GM13977 (cell line): ENCODE results near the gene MAGEB17.

ENCODE experiments used
- DNase-seq: peaks from one replicate; pipeline ENCODE4 v3.0.0; 2012; ENCODE audit warnings: low spot score
- in situ Hi-C: fragments of 300-500 bp; cut with MboI; formaldehyde crosslinking; loops from one replicate; pipeline ENCODE4 v1.12.0; 2022; ENCODE audit warnings: low sequenced_read_pairs, low pct_unique_long_range_greater_than_20kb, mixed read lengths, inconsistent platforms; ENCODE audit not compliant: unreplicated experiment
- TF ChIP-seq, protein P1 (sequence below): IDR thresholded peaks from 2 replicates; pipeline ENCODE4 v1.5.1; 2012; ENCODE audit warnings: mild to moderate bottlenecking, control low read depth; ENCODE audit not compliant: insufficient read depth; ENCODE audit errors: extremely low read depth, missing control alignments

MAGEB17 gene, protein sequence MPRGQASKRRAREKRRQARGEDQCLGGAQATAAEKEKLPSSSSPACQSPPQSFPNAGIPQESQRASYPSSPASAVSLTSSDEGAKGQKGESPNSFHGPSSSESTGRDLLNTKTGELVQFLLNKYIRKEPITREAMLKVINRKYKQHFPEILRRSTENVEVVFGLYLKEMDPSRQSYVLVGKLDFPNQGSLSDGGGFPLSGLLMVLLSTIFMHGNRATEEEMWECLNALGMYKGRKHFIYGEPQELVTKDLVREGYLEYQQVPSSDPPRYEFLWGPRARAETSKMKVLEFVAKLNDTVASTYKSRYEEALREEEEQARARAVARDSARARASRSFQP

DNA sequence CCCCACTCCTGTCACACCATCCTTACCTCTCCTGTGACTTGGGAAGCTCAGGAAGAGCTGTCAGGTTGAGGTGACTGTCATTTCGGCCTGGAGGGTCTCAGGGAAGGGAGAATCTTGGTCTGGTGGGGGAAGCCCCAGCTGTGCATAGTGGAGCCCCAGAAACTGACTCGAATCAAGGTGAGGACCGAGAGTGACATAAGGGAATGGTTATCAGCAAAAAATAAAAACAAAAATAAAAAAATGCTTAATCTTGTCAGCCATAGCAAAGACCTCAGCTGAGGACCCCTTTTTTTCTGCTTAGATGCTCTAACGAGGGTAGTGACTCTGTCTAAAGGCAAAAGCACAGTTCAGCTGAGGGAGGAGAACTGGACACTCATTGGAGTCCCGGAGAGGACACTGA lies at the start of gene MAGEB17:
MAGEB17 (plus strand) TSS at position 301 of the 400 bp plus-strand sequence. CDS start 2,902 bp downstream, outside the sequence.
- in situ Hi-C loops, result no loop called here
- DNase-seq, result no peak
- TF ChIP-seq, protein P1, sequence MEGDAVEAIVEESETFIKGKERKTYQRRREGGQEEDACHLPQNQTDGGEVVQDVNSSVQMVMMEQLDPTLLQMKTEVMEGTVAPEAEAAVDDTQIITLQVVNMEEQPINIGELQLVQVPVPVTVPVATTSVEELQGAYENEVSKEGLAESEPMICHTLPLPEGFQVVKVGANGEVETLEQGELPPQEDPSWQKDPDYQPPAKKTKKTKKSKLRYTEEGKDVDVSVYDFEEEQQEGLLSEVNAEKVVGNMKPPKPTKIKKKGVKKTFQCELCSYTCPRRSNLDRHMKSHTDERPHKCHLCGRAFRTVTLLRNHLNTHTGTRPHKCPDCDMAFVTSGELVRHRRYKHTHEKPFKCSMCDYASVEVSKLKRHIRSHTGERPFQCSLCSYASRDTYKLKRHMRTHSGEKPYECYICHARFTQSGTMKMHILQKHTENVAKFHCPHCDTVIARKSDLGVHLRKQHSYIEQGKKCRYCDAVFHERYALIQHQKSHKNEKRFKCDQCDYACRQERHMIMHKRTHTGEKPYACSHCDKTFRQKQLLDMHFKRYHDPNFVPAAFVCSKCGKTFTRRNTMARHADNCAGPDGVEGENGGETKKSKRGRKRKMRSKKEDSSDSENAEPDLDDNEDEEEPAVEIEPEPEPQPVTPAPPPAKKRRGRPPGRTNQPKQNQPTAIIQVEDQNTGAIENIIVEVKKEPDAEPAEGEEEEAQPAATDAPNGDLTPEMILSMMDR, result no peak

DNA sequence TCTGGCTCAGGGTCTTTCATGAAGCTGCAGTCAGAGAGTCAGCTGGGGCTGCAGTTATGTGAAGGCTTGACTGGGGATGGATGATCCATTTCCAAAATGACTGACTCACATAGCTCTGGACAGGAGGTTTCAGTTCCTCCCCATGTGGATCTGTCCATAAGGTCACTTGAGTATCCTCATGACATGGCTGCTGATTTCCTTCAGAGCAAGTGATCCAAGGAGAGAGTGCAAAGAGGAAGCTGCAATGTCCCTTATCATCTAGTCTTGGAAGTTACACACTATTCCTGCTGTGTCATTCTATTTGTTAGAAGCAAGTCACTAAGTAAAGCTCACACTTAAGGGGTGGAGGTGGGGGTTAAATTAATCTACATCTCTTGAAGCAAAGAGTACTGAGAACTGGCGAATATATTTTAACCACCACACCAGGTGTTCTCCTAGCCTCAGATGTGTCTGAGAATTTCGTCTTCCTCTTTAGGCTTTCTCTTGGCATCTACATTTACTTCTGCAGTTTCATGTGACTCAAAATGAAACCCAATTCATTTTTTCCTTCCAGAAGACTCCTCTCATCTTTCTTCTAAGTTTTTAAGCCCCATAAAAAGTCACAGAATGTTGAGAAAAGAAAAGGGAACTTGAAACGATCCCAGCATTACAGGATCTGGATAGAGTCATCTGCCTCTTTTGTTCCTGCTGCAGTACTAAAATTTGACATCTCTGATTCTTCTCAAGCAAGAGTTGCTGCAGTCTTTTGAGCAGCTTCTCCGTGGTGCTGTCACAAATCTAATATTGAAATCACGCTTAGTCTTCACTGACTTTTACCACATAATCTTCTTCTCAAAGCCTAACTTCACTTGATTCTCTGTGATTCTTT lies 47.7 kb upstream of the MAGEB17 start:
- TF ChIP-seq, protein P1, result no peak
- in situ Hi-C loops, result no loop called here
- peak; percentile 40 for DNase-seq

DNA sequence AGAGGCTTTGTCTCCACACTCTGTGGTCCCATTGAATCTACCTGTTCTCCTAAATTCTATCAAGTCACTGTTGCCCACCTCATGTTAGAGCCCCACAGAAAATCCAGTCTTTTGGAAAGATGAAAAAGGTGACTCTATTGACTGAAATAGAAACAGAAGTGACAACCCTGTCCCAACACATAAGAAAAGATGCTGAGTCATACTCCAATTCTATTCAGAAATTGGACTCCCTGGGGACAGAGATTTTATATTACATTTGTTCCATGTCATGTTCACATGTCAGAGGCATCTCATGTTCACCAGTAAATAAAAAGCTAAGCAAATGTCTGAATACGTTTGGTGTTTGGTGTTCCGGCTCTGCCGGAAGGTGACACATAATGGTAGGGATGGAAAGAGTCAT lies 46.9 kb upstream of the MAGEB17 start:
- DNase-seq, result no peak
- TF ChIP-seq, protein P1, result no peak
- in situ Hi-C loops, result no loop called here

DNA sequence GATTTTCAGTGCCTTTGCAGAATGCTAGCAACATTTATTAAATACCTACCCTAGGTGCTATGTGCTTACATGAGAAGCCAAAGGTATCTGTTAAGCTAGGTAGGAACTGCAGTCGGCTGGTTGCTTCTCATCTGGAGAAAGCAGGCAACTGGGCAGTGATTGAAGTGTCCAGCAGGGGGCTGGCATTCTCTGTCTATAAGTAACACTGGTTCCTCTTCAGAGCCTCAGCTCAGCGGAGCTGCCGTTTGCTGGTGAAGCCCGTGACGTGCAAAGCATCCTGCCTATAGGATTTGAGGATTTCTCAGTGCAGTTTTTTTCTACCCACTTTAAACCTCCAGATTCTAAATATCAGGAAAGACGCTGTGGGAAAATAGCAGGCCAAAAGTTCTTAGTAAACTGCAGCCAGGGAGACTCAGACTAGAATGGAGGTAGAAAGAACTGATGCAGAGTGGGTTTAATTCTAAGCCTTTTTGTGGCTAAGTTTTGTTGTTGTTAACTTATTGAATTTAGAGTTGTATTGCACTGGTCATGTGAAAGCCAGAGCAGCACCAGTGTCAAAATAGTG lies 44.0 kb upstream of the MAGEB17 start, which contains the start of gene GRPR:
GRPR (plus strand) TSS at position 344 of the 565 bp plus-strand sequence. CDS start 389 bp downstream, outside the sequence.
- TF ChIP-seq, protein P1, result peak; percentile 81
- in situ Hi-C loops, result no loop called here
- DNase-seq, result peak; percentile 45

DNA sequence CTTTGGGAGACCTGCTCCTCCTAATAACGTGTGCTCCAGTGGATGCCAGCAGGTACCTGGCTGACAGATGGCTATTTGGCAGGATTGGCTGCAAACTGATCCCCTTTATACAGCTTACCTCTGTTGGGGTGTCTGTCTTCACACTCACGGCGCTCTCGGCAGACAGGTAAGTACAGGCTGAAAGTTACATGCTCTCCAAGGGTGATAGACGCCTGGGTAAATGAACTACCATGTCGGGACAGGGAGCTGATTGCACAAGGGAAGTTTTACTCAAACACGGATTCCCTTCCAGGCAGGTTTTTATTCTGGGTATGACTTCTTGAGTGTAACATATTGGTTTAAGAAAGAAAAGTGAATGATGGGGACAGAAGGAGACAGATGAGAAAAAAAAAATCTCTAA lies 43.1 kb upstream of the MAGEB17 start:
- DNase-seq, result no peak
- TF ChIP-seq, protein P1, result no peak
- in situ Hi-C loops, result no loop called here

DNA sequence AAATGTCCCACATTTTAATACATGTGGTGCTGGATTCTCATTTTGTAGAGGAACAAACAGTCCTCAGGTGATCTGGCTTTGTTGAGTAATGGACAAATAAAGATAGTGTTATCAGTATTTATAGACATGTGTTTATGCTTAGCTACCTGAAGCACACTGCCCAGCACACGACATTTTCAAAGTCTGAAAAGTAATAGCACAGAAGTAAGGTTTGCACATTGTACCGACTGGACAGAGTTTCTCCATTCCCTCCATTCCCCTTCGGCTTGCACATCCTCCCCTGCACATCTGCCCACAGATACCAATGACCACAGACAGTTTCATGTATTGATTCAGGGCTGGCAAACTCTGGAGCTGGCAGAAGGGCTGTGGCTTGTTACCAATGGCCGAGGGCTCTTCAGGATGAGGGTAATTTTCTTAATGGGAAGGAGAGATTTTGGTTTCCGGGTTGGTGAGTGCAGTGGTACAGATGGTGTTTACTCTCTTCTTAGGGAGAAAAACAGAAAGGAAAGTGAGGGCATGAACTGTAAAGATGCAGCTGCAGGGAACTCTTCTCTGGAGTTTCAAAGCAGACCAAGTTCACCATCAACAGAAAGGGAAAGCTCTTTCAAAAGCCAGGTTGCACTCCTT lies 41.6 kb upstream of the MAGEB17 start:
- TF ChIP-seq, protein P1, result no peak
- in situ Hi-C loops, result loop anchor here (25.0 kb wide), 1 partner anchor 312 kb away; no protein-coding TSS in a partner anchor
- no peak for DNase-seq
